ENCODE measurements around the gene VSIG10L2. TPM values are rescaled to one million over a fixed set of nuclear protein-coding genes. Genes with fewer than 3 reads are reported as not detected.
"Not testable (repeated sequence)": the region's sequence is repeated elsewhere in the genome, so short reads cannot be mapped to it uniquely, and the experiment has no call there.

Gene VSIG10L2
- total and polyA plus RNA-seq, 2 donors from 2014 or later: not detected

GRCh38 chr11:125910226-125910849 lies 35.5 kb upstream of the VSIG10L2 start:
- Histone ChIP-seq H3K9me3 (ENCODE audit: control insufficient read depth in 2 of 3, insufficient read depth in 1 of 3, low read length in 3 of 3) (no peaks in the 10 kb centered on the region), H3K27me3 (ENCODE audit: control insufficient read depth, insufficient read depth, low read length) (no peaks in the 10 kb centered on the region), H3K36me3 (ENCODE audit: control insufficient read depth in 2 of 3, insufficient read depth in 3 of 3, low read length in 3 of 3) (no peaks in the 10 kb centered on the region), H3K9ac (ENCODE audit: low read length in 3 of 3) (no peak overlapping the region), H3K4me1 (ENCODE audit: control insufficient read depth in 2 of 3, insufficient read depth in 2 of 3, low read depth in 1 of 3, low read length in 3 of 3) (no peaks in the 10 kb centered on the region), H3K4me3 (ENCODE audit: low read length in 3 of 3) (no peak overlapping the region), H3K27ac (ENCODE audit: low read depth in 2 of 2, low read length in 2 of 2) (no peak overlapping the region)
- intact Hi-C loops (cut with DNase I): no loop called here
- DNase-seq (no peak), FAIRE-seq (no peak)
- no peak for TF ChIP-seq CTCF (IDR thresholded peaks at IDR 0.05; ENCODE audit: borderline replicate concordance, extremely low read depth, insufficient read depth)

GRCh38 chr11:125914601-125915000 lies 31.2 kb upstream of the VSIG10L2 start:
- H3K9me3 ChIP-seq (ENCODE audit: control insufficient read depth in 2 of 3, insufficient read depth in 1 of 3, low read length in 3 of 3); FAIRE-seq; H3K27ac ChIP-seq (ENCODE audit: low read depth in 2 of 2, low read length in 2 of 2); H3K36me3 ChIP-seq (ENCODE audit: control insufficient read depth in 2 of 3, insufficient read depth in 3 of 3, low read length in 3 of 3); H3K4me3 ChIP-seq (ENCODE audit: low read length in 3 of 3); H3K9ac ChIP-seq (ENCODE audit: low read length in 3 of 3); intact Hi-C loops (cut with DNase I); DNase-seq; H3K4me1 ChIP-seq (ENCODE audit: control insufficient read depth in 2 of 3, insufficient read depth in 2 of 3, low read depth in 1 of 3, low read length in 3 of 3); H3K27me3 ChIP-seq (ENCODE audit: control insufficient read depth, insufficient read depth, low read length): not testable (repeated sequence)

- DNase-seq: peak in 2 of 5 donors; percentile 37 to 42
- intact Hi-C loops (cut with DNase I): no loop called here
- Histone ChIP-seq H3K27me3 (ENCODE audit: control insufficient read depth, insufficient read depth, low read length) (no peaks in the 10 kb centered on the region), H3K4me1 (ENCODE audit: control insufficient read depth in 2 of 3, insufficient read depth in 2 of 3, low read depth in 1 of 3, low read length in 3 of 3) (no peaks in the 10 kb centered on the region), H3K27ac (ENCODE audit: low read depth in 2 of 2, low read length in 2 of 2) (no peak overlapping the region), H3K9ac (ENCODE audit: low read length in 3 of 3) (no peak overlapping the region), H3K36me3 (ENCODE audit: control insufficient read depth in 2 of 3, insufficient read depth in 3 of 3, low read length in 3 of 3) (no peaks in the 10 kb centered on the region), H3K4me3 (ENCODE audit: low read length in 3 of 3) (no peak overlapping the region), H3K9me3 (ENCODE audit: control insufficient read depth in 2 of 3, insufficient read depth in 1 of 3, low read length in 3 of 3) (no peaks in the 10 kb centered on the region)
- no peak for FAIRE-seq
- TF ChIP-seq CTCF (IDR thresholded peaks at IDR 0.05; ENCODE audit: borderline replicate concordance, extremely low read depth, insufficient read depth): no peak
These were observed 29.0 kb upstream of the VSIG10L2 start for GRCh38 chr11:125916683-125917347.

- Histone ChIP-seq H3K9me3 (ENCODE audit: control insufficient read depth in 2 of 3, insufficient read depth in 1 of 3, low read length in 3 of 3) (no peaks in the 10 kb centered on the region), H3K9ac (ENCODE audit: low read length in 3 of 3) (no peak overlapping the region), H3K36me3 (ENCODE audit: control insufficient read depth in 2 of 3, insufficient read depth in 3 of 3, low read length in 3 of 3) (no peaks in the 10 kb centered on the region), H3K27me3 (ENCODE audit: control insufficient read depth, insufficient read depth, low read length) (no peaks in the 10 kb centered on the region), H3K27ac (ENCODE audit: low read depth in 2 of 2, low read length in 2 of 2) (no peak overlapping the region), H3K4me3 (ENCODE audit: low read length in 3 of 3) (no peak overlapping the region), H3K4me1 (ENCODE audit: control insufficient read depth in 2 of 3, insufficient read depth in 2 of 3, low read depth in 1 of 3, low read length in 3 of 3) (no peaks in the 10 kb centered on the region)
- DNase-seq (no peak), FAIRE-seq (no peak)
- no peak for TF ChIP-seq CTCF (IDR thresholded peaks at IDR 0.05; ENCODE audit: borderline replicate concordance, extremely low read depth, insufficient read depth)
- intact Hi-C loops (cut with DNase I): no loop called here
These were observed 27.6 kb upstream of the VSIG10L2 start for GRCh38 chr11:125918140-125918840.

Data from kidney (tissue), 14 donors.